HG02981 (cell line): ENCODE results near the gene SLC25A1.

Experiments used
- ATAC-seq: cut with Tn5 transposase; IDR thresholded peaks from one replicate; pipeline ENCODE4 v1.9.1; 2021; ENCODE audit warnings: mild to moderate bottlenecking, moderate library complexity; ENCODE audit not compliant: unreplicated experiment

Gene SLC25A1

GRCh38 chr22:19181786-19182471 is 3.4 kb upstream of the SLC25A1 start:
- ATAC-seq: no peak

GRCh38 chr22:19180740-19181410 is 2.3 kb upstream of the SLC25A1 start:
- no peak for ATAC-seq

- ATAC-seq: no peak
These were observed 1.7 kb upstream of the SLC25A1 start for GRCh38 chr22:19180234-19180633.

- ATAC-seq: peak; percentile 41
These were observed 1.0 kb upstream of the SLC25A1 start for GRCh38 chr22:19179497-19180048.

- ATAC-seq: peak; percentile 32
These were observed 375 bp downstream of the SLC25A1 start for GRCh38 chr22:19178065-19178656.

GRCh38 chr22:19177164-19178064 is 1.1 kb downstream of the SLC25A1 start:
- no peak for ATAC-seq

GRCh38 chr22:19176732-19177131 is 1.8 kb downstream of the SLC25A1 start:
- ATAC-seq: no peak

GRCh38 chr22:19176175-19176643 is 2.3 kb downstream of the SLC25A1 start:
- no peak for ATAC-seq

GRCh38 chr22:19175602-19176174 is 2.8 kb downstream of the SLC25A1 start:
- no peak for ATAC-seq

GRCh38 chr22:19175026-19175601 is 3.4 kb downstream of the SLC25A1 start:
- ATAC-seq: no peak

GRCh38 chr22:19174106-19175025 is 4.2 kb downstream of the SLC25A1 start:
- ATAC-seq: no peak

GRCh38 chr22:19173047-19174035 is 5.2 kb downstream of the SLC25A1 start:
- ATAC-seq: no peak

- peak; percentile 3 for ATAC-seq
These were observed 6.1 kb downstream of the SLC25A1 start for GRCh38 chr22:19172213-19173046.

- ATAC-seq: no peak
These were observed 8.6 kb downstream of the SLC25A1 start for GRCh38 chr22:19169947-19170318.

GRCh38 chr22:19169002-19169946 is 9.3 kb downstream of the SLC25A1 start:
- no peak for ATAC-seq
